GM19468 (cell line): ENCODE results near the gene SLC36A1.
"Not testable (repeated sequence)": the region's sequence is repeated elsewhere in the genome, so short reads cannot be mapped to it uniquely, and the experiment has no call there.

Experiments used
- ATAC-seq: cut with Tn5 transposase; IDR thresholded peaks from one replicate; pipeline ENCODE4 v1.9.1; 2021; ENCODE audit warnings: mild to moderate bottlenecking, moderate library complexity, moderate number of reproducible peaks; ENCODE audit not compliant: unreplicated experiment; ENCODE audit errors: extremely low read depth

Gene SLC36A1

DNA sequence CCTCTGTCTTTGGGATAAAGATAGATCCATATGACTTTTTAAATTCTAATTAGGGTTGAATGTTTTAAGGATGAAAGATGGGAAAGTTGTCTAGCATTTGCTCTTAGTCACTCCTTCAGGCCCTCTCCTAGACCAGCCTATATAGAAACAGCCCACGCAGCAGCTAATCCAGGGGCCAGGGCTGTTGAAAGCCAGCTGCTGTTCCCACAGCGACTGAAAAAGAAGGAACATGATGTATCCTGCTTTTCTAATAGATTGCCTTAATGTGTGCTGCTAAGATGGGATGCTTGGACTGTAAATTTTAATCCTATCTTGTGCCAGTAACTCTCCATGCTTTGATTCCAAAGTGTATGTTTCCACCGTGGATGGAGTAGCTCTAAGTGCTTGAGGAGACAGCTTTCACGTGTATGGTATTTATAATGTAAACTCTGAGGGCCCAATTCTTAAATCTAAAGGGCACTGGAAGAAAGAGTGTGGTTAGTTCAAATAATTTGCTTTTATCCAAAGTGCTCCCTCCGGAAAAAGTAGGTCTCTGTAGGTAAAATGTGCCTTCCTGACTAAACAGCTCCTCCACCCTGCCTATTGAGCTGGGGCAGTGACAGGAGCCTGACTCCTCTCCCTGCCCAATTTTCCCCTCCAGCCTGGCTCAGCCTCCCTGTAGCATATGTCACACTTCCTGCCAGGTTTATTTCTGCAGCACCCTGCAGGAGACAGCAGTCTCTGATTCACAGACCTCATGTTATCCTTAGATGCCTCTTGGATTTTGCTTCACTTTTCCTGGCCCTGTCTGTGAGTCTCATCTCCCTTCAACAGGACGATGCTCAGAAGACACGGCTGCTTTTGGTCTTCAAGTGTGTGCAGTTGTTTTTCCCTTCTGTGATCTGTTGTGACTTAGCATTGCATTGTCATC is 33.2 kb downstream of the SLC36A1 start:
- ATAC-seq = no peak

DNA sequence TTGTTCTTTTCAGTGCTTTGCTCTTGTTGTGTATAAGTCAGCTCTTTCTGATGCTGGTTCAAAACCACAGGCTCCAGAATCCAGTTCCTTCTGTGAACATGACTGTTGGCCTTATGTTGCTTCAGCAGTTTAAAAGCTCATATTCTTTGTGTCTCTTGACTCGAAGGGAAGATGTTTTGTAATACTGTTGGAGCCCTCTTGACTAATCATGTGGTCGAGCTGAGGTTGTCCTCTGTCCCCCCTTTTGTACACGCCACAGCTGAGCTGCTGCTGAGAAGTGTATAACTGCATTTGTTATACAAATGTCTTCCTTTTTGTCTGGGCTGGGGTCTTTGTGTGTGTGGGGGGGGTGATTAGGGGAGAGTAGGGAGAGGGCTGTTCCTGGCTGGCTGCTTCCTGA is 35.8 kb downstream of the SLC36A1 start:
- ATAC-seq = no peak

DNA sequence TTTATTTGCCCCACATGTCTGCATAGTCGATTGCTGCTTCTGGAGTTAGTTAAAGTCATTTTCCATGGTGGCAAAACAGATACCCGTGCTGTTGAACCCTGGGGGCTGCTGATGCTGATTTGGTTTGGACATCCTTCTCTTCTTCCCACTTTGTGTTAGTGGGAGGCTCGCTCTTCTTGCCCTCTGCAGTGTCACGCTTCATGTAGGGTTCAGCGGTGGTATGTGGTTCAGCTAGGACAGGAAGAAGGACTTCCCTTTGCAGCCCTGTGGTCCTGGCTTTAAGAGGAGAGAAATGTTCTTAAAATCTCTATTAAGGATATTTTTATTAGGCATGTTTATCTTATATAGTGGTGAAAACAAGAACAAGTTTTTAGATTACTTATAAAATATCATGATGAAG is 36.2 kb downstream of the SLC36A1 start:
- no peak for ATAC-seq

DNA sequence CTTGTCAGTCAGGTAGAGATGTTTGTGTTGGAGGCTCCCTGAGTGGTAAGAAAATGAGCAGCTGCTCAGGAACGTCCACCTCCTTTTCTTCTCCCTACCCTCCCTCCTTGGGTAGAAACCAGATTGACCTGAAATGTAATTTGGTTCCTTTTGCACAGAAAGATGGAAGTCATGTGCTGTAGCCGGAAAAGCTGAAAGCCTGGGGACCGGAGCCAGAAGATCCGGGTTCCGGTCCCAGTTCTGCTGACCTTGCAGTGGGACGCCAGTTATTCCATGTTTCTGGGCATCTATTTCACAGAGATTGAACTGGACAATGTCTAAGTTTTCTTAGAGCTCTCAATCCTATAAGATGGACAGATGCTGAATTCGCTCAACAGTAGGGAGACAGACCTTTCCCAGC is 40.1 kb downstream of the SLC36A1 start:
- no peak for ATAC-seq

DNA sequence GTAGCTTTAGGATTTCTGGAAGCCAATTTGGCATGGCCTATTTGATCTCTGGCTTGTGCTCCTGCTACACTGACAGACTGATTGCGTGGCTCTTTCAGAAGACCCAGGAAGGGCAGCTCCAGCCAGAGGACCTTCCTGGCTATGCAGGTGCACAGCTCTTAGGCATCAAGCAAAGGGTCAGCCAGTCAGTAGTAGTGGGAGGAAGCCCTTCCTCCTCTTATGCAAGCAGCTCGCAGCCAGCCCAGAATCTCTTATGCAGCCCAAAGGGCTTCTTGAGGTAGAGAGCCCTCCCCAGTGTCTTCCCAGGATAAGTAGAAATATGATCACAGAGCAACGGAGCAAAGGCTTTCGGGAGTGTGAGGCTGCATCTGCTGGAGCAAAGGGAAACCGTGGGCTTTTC is 43.2 kb downstream of the SLC36A1 start:
- no peak for ATAC-seq

DNA sequence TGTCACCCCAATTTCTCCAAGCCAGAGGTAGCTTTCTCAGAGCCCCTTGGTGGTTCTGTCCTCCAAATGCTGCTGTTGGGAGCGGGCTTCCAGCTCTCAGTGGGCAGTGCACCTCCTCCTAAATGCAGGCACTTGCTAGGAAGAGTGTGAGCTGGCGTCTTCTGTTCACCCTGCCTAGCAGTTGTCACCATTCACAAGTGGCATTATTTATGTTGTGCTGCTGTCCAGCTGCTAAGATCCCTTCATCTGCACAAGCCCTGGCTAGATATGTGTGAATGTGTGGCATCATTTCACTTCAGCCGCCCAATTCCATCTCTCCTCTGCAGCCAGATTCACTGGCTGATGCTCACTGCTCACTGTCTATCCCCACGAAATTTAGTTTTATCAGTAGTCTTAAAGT is 43.7 kb downstream of the SLC36A1 start:
- no peak for ATAC-seq

DNA sequence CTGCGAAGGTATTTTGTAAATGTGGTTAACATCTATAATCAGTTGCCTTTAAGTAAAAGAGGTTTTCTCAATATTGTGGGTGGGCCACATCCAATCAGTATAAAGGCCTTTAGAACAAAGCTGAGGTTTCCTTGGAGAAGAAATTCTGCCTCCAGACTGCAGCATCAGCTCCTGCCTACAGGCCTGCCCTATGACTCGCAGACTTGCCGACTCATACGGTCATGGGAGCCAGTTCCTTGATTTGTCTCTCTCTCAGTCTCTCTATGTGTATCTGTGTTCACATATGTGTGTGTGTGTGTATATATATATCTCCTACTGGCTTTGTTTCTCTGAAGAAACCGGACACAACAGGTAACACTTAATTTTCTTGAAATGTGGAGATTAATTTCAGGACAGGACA is 45.3 kb downstream of the SLC36A1 start:
- no peak for ATAC-seq

DNA sequence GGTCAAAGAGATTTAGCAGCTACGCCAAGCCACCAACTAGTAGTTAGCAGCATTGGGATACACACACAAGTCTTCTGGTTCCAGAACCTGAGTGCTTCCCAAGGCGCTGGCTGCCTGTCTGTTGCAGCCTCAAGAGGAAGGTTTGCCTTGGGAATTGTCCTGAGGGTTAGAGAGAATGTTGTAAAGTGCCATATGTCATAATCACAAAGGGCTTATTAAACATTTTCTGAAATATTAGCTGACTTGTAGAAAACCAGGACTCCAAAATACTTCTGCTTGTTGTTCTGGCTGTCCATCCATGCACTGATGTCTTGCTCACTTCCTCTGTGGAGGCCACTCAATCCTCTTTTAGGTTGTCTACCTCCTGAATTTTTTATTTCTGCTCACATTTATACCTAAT is 46.3 kb downstream of the SLC36A1 start:
- ATAC-seq = no peak

DNA sequence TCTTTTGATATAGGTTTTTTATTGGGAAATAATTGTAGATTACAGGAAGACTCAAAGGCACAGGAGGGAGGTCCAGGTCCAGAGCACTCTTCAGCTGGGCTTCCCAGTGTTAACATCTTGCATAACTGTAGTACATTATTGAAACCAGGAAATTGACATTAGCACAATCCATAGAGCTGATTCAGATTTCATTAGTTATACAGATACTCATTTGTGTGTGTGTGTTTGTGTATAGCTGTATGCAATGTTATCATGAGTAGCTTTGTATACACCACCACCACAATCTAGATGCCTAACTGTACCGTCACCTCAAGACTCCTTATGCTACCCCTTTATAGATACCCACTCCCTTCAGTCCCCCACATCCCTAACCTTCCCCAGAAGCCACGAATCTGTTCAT is 47.9 kb downstream of the SLC36A1 start:
- ATAC-seq = no peak

DNA sequence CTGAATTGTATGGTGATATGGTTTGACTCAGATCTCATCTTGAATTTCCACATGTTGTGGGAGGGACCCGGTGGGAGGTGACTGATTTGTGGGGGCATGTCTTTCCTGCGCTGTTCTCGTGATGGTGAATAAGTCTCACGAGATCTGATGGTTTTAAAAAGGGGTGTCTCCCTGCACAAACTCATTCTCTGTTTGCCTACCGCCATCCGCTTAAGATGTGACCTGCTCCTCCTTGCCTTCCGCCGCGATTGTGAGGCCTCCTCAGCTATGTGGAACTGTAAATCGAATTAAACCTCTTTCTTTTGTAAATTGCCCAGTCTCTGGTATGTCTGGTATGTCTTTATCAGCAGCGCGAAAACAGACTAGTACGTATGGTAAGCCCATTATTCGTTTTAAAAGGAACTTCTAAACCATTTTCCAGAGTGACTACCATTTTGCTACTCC is 48.7 kb downstream of the SLC36A1 start:
- ATAC-seq = no peak

DNA sequence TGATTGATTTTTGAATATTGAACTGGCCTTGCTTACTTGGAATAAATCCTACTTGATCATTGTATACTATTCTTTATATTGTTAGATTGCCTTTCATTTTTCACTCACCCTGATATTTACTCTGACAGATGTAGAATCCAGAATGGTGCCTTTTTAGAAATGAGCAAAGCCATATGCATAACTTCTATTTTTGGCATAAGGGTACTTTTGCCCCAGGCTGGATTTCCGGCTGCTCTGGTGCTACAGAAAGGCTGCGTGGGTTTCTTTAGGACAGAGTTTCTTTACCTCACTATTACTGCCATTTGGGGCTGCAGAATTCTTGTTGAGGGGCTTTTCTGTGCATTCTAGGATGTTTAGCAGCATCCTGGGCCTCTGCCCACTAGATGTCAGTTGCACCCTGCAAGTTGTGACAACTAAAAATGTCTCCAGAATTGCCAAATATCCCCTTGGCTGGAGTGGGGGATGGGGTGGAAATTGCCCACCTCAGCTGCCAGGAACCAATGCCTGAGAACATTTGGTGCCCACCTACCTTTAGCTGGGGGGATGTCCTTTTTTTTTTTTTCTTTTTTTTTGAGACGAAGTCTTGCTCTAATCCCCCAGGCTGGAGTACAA is 50.1 kb downstream of the SLC36A1 start:
- ATAC-seq = no peak

DNA sequence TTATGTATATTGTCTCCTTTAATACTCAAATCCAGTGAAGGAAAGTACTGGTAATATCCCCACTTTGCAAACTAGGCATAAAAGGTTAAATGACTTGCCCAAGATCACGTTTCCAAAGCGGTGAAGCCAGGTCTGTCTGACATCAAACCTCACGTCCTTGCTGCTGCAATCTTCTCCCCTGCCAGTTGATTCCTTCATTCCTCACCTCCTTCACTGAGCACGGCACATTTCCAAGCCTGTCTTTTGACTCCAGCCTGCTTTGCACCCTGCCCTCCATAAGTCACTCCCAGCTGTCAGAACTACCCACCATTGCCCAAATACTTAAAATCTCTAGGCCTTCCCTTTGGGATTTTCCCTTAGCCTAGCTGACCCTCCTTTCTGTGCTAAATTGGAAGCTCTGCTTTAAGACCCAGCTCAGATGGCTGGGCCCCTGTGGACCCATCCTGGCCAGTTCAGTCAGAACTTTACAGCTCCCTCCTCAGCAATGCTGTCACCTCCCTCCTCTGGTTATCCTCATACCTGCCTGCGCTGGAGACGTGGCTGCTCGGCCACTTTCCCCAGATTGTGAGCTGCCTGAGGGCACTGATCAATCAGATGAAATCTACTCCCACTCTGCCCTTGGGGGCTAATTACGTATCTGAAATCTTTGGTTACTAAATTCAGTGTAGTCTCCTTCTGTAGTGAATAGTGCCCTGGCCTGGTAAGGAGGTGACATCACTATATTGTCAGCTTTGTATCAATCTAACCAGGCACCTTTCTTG is 51.2 kb downstream of the SLC36A1 start:
- ATAC-seq = no peak

DNA sequence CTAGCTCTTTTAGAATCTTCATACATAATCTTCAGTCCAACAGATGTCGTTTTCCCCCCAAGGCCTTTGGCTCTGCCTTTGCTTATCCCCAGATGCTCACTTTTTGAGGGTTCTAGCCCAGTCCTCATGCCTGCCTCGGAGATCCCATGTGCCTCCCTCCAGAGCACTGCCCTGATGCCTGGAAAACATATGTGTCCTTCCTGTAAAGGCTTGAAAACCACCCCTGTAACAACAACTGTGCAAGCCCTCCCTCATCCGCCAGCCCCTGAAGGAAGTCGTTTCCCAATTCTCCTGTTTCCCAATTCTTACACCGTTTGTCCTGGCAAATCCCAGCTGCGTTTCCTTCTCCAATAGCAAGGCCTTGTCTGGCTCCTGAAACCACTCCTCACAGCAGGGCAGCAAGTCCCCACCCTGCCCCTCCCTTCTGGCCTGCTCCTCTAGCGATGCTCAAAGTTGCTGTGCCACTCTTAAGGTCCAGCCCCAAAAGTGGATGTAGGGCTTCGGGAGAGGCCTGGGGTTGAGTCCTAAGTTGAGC is 52.2 kb downstream of the SLC36A1 start:
- no peak for ATAC-seq

DNA sequence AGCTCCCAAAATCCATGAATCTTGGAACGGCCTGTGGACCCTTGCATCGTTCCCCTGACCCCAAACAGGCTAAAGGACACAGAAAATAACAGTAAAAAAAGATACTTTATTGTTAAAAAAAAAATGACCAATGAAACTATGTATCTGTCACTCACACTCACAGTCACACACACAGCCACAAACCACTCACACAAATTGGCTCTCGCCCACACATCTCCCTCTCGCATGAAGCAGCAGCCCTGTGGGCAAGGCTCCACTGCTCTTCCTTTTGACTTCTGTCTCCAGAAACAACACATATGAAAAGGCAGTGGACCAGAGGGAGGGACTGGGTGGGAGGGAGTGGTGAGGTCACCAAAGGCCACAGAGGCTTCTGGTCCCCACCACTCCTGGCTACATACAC is 56.6 kb downstream of the SLC36A1 start:
- no peak for ATAC-seq

DNA sequence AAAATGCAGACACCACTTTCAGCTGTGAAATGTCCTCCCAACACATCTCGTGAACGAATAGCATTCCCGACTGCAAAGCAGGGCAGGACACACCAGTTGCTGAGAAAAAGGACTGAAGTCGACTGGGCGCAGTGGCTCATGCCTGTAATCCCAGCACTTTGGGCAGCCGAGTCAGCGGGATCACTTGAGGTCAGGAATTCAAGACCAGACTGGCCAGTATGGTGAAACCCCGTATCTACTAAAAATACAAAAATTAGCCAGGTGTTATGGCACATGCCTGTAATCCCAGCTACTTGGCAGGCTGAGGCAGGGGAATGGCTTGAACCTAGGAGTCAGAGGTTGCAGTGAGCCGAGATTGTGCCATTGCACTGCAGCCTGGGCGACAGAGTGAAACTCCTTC is 60.9 kb downstream of the SLC36A1 start:
- ATAC-seq = not testable (repeated sequence)

DNA sequence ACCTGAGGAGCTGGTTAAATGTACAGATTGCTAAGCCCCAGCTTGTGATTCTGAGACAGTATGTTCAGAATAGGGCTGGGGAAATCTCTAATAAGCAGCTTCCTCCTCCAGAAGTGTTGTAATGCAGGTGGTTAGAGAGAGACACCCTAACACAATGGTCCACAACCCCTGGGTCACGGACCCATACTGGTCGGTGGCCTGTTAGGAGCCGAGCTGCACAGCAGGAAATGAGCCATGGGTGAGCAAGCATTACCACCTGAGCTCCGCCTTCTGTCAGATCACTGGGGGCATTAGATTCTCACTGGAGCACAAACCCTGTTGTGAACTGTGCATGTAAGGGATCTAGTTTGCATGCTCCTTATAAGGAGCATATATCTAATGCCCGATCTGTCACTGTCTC is 61.8 kb downstream of the SLC36A1 start:
- no peak for ATAC-seq

DNA sequence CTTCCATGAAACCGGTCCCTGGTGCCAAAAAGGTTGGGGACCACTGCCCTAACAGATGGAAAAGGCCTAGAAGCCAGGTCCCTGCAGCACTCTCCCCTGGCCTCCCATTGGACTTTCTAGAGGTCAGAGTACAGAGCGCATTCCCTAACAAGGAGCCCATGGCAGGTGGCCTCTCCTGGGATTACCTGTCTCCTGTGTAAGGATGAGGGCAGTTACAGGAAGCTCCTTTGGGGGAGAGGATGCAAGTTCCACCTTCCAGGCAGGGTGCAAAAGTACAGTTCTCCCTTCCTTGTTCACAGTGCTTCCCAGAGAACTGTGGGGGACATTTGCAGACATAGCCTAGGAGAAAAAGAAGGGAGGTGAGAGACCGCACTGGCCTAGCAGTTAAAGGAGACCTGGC is 62.4 kb downstream of the SLC36A1 start:
- ATAC-seq = no peak

DNA sequence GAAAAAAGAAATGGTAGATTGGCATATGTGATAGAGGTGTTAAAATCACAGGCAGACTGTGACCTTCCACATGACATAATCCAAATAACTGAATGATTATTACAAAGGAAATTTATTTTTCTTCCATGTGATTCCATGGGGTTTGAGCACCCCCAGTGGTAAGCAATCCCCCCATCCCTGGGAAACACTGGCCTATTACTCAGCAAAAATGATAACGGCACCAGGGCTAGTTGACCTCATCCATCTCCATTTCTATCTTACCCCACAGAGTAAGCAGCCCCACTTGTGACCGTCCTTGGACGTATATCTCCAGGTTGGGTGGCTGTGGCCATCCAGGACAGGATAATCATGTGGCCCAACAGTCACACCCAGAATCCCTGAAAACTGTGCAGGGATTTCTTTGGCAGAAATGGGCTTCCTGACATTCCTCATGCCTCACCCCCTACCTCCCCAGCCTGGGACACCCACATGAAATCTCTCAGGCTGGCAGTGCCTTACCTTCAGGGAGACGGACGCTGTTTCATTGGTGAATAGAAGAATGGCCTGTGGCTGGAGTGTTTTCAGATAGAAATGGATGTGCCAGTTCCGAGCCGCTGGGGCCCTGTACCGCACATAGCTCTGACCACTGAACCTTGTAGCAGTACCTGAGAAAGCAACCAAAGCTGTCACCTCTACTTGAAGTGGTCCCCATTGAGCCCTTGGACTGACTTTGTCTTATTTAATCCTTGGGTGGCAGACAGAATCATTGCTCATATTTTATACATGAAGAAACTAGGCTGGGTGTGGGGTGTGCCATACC is 69.9 kb downstream of the SLC36A1 start:
- ATAC-seq = no peak

DNA sequence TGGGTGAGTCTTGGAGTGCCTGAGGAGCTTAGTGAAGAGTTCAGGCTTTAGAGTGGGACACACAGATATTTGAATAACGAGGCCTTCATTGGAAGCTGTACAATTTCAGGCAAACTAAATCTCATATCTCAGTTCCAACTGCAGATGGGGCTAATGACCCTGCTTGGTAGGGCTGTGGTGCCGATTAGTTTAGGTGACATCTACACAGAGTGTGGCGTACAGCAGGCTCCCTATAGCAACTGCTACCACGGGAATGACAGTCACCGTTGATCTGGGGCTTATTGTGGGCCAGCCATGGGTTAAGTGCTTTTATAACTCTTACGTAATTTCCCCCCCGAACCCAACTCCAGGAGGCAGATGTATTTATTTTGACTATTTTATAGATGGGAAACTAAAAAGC is 72.9 kb downstream of the SLC36A1 start:
- ATAC-seq = no peak

DNA sequence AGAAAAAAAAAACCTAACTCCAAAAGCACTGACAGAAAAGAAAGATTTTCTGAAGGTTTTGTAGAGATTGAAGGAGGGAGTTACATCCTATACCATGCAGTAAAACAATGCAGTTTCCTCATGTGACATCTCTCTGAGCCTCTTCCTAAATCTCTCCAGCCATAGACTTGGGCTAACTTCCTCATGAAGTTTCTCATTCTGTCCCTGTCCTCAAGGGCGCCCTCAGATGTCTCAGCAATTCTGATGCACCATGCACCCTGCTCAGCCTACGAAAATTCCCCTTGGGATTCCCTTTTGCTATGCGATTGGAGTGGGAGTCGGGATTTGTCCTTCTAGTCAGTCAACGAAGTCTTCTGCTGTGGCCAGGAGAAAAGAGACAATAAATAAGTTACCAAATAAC is 74.8 kb downstream of the SLC36A1 start:
- ATAC-seq = no peak
